Lower leg skin (tissue), 4 donors: ENCODE measurements around the gene GPR32. TPM values are rescaled to one million over a fixed set of nuclear protein-coding genes. Genes with fewer than 3 reads are reported as not detected.

Source experiments
- DNase-seq, 2 donors: peaks; one replicate each; pipeline ENCODE4 v3.0.0-alpha.2; 2019; ENCODE audit warnings: low spot score in 2 of 2
- H3K4me3 ChIP-seq: fragments of 200-600 bp; sonication (generic); 2 replicates; pipeline ENCODE4 v1.5.1; 2017; ENCODE audit warnings: mild to moderate bottlenecking, low read depth; ENCODE audit not compliant: poor library complexity, severe bottlenecking
- CTCF ChIP-seq, 3 donors: fragments of 450-650 bp; IDR thresholded peaks; one replicate each; pipeline ENCODE4 v1.5.1; 2016; ENCODE audit warnings: antibody characterized with exemption in 3 of 3, mild to moderate bottlenecking in 3 of 3, moderate library complexity in 2 of 3
- POLR2A ChIP-seq, 2 donors: fragments of 450-650 bp; IDR thresholded peaks; one replicate each; pipeline ENCODE4 v1.6.1; 2016 to 2017; ENCODE audit warnings: antibody characterized with exemption in 2 of 2, mild to moderate bottlenecking in 1 of 2, moderate library complexity in 1 of 2
- WGBS, 2 donors: methylation state at CpG; one replicate each; pipeline ENCODE4 v1.1.5; 2018; 5-methylcytosine and 5-hydroxymethylcytosine counted together
- intact Hi-C: fragments of 100-400 bp; cut with DNase I; formaldehyde crosslinking; loops from one replicate; pipeline ENCODE4 v1.15.0; 2023; ENCODE audit warnings: low total_unique reads
- total RNA-seq, 4 donors: library from RNA; depleted of rRNA; stranded (reverse); fragments of >200 nt; gene quantifications; one replicate each; pipeline ENCODE4 v1.1.0, GENCODE V29; 2016

GPR32 gene
- total RNA-seq, 4 donors from 2014 or later = not detected

- 66 to 67% methylated on average over 3 of the region's 3 CpGs for WGBS, 2 donors
- intact Hi-C loops = no loop called here
- no peak for DNase-seq
- H3K4me3 ChIP-seq = no peak overlapping the region
- TF ChIP-seq CTCF (IDR thresholded peaks at IDR 0.05) (no peak), POLR2A (IDR thresholded peaks at IDR 0.05) (no peak)
Observed at GRCh38 chr19:50812474-50812873, 42.2 kb downstream of the GPR32 start.

DNA sequence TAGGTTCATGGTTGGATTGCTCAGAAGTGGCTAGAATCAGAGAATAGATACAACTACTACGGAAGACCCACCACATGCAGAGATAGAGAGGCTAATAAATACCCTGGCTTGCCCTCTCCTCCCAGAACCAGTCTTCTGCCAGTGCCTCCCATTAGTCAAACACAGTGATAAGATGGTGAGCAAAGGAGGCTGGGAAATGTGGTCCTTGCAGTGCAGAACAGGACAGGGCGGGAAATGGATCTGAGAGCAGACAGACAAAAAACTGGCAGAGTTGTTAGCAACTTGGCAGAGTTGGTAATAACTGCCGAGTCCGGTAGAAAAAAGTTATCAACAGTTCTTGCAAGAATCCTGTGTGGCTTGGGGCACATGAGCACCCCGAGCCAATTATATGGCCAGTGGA lies 44.6 kb downstream of the GPR32 start:
- no peak overlapping the region for H3K4me3 ChIP-seq
- 57 to 70% methylated on average over 5 of the region's 5 CpGs for WGBS, 2 donors
- no peak for DNase-seq
- TF ChIP-seq POLR2A (IDR thresholded peaks at IDR 0.05) (no peak), CTCF (IDR thresholded peaks at IDR 0.05) (no peak)
- intact Hi-C loops = no loop called here

- H3K4me3 ChIP-seq = no peak overlapping the region
- intact Hi-C loops = no loop called here
- DNase-seq = no peak
- TF ChIP-seq CTCF (IDR thresholded peaks at IDR 0.05) (no peak), POLR2A (IDR thresholded peaks at IDR 0.05) (no peak)
- WGBS, 2 donors = 95 to 100% methylated on average over 1 of the region's 1 CpG
Observed at GRCh38 chr19:50815439-50815838, 45.2 kb downstream of the GPR32 start.

DNA sequence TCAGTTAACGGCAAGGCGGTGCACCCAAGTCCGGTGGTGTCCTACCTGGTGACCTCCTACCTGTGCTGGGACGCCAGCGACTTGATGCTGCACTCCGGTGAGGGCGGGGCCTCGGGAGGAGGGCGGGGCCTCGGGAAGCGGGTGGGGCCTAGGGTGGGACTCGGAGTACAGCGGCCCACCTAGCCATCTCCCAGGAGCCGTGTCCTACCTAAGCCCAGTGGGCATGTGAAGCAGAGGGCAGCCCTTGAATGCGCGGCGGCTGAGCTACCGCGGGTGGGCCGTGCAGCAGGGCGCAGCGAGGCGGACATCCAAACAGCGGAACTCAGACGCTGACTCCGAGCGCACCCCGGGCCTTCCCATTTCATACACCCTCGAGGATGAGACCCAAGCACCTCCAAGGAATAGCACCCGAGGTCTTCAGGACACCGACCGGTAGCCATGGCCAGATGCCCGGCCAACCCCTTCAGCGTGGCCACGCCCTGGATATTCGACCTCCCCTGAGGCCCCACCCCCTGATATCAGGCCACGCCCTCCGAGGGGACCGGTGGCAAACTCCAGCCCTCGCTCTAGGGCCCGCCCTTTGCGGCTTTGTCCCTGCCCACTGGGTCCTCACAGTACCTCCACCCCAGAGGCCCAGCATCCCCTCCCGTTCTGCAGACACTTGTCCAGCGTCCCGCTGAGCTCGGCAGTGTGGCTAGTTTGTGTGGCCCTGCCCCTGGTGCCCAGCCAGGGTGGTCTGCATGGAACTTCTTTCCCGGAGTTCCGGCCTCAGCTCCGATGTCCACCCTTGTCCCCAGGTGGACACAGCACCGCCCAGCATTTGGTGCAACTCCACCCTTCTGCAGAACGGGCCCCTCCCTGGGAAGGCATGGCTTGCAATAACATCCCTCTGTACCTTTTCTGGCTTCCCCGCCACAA lies 47.9 kb downstream of the GPR32 start:
- DNase-seq = no peak
- intact Hi-C loops = no loop called here
- no peak overlapping the region for H3K4me3 ChIP-seq
- TF ChIP-seq CTCF (IDR thresholded peaks at IDR 0.05) (no peak), POLR2A (IDR thresholded peaks at IDR 0.05) (no peak)
- 10 to 14% methylated on average over 22 of the region's 52 CpGs for WGBS, 2 donors

DNA sequence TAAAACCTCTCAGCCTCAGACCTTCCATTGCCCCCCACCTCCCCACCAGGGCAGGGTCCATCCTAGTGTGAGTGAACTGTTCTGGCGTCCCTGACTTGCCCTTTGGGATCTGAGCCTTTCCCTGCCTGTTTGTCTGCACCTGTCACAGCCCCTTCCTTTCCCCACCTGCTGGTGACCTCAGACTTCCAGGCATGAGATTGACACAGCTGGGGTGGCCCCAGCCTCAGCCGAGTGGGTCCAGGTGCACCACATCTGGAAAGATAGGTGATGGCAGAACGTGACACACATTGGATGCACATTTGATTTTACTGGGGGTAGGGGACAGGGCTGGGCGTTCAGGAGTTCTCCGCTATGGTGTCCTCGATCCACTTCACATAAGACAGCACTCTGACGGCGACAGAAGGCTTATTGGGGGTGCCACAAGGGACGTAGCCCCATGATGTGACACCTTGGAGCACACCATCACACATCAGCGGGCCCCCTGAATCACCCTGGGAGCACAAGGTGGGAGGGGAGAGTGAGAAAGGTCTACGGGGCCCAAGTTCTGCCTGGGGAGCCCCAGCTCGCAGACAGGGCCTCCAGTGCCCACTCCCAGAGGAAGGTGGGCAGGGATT lies 48.7 kb downstream of the GPR32 start:
- no peak for DNase-seq
- H3K4me3 ChIP-seq = no peak overlapping the region
- intact Hi-C loops = no loop called here
- TF ChIP-seq CTCF (IDR thresholded peaks at IDR 0.05) (no peak), POLR2A (IDR thresholded peaks at IDR 0.05) (no peak)
- 71 to 74% methylated on average over 11 to 12 of the region's 12 CpGs for WGBS, 2 donors
